ENCODE data around the gene NAA16.

Gene NAA16

GRCh38 chr13:41304551-41304950, 6.5 kb upstream of the NAA16 start:
- no peak for DNase-seq (ENCODE audit: low read depth)

GRCh38 chr13:41306271-41307145, 4.6 kb upstream of the NAA16 start:
- no peak for DNase-seq (ENCODE audit: low read depth)

GRCh38 chr13:41307884-41308640, 3.0 kb upstream of the NAA16 start:
- no peak for DNase-seq (ENCODE audit: low read depth)

GRCh38 chr13:41311406-41312175, 524 bp downstream of the NAA16 start:
- peak; percentile 14 for DNase-seq (ENCODE audit: low read depth)

- DNase-seq (ENCODE audit: low read depth): peak; percentile 12
Measured at GRCh38 chr13:41312176-41312500, 1.1 kb downstream of the NAA16 start.

GRCh38 chr13:41313117-41313516, 2.0 kb downstream of the NAA16 start:
- no peak for DNase-seq (ENCODE audit: low read depth)

- no peak for DNase-seq (ENCODE audit: low read depth)
Measured at GRCh38 chr13:41313659-41314197, 2.7 kb downstream of the NAA16 start.

- no peak for DNase-seq (ENCODE audit: low read depth)
Measured at GRCh38 chr13:41315443-41316047, 4.5 kb downstream of the NAA16 start.

- DNase-seq (ENCODE audit: low read depth): no peak
Measured at GRCh38 chr13:41317243-41317642, 6.2 kb downstream of the NAA16 start.

GRCh38 chr13:41325752-41326151, 14.7 kb downstream of the NAA16 start:
- no peak for DNase-seq (ENCODE audit: low read depth)

- DNase-seq (ENCODE audit: low read depth): no peak
Measured at GRCh38 chr13:41326661-41327060, 15.6 kb downstream of the NAA16 start.

- no peak for DNase-seq (ENCODE audit: low read depth)
Measured at GRCh38 chr13:41327994-41328790, 17.1 kb downstream of the NAA16 start.

GRCh38 chr13:41332829-41333228, 21.8 kb downstream of the NAA16 start:
- DNase-seq (ENCODE audit: low read depth): no peak

GRCh38 chr13:41334810-41335209, 23.7 kb downstream of the NAA16 start:
- DNase-seq (ENCODE audit: low read depth): no peak

GRCh38 chr13:41344358-41344757, 33.3 kb downstream of the NAA16 start:
- no peak for DNase-seq (ENCODE audit: low read depth)

- no peak for DNase-seq (ENCODE audit: low read depth)
Measured at GRCh38 chr13:41345165-41345913, 34.3 kb downstream of the NAA16 start.

GRCh38 chr13:41345914-41346589, 35.0 kb downstream of the NAA16 start:
- no peak for DNase-seq (ENCODE audit: low read depth)

- DNase-seq (ENCODE audit: low read depth): no peak
Measured at GRCh38 chr13:41352935-41353840, 42.1 kb downstream of the NAA16 start.

- no peak for DNase-seq (ENCODE audit: low read depth)
Measured at GRCh38 chr13:41354416-41354815, 43.3 kb downstream of the NAA16 start.
